NCI-H187 (cell line): ENCODE measurements around the gene DPPA4.
"Not testable (repeated sequence)": the region's sequence is repeated elsewhere in the genome, so short reads cannot be mapped to it uniquely, and the experiment has no call there.

ENCODE experiments used
- DNase-seq, 2 experiments: peaks; one replicate each; lab custom pipeline; 2025; lab: John Stamatoyannopoulos, UW

Gene DPPA4

GRCh38 chr3:109337393-109337792 is at the start of gene DPPA4:
DPPA4 (minus strand) TSS chr3:109337546; CDS start chr3:109337517, 29 bp downstream.
- no peak for DNase-seq

- no peak for DNase-seq
Observed at GRCh38 chr3:109385442-109386318, 48.3 kb upstream of the DPPA4 start.

GRCh38 chr3:109384164-109384563 is 46.8 kb upstream of the DPPA4 start:
- no peak for DNase-seq

- no peak for DNase-seq
Observed at GRCh38 chr3:109382588-109382987, 45.2 kb upstream of the DPPA4 start.

GRCh38 chr3:109375975-109376374 is 38.6 kb upstream of the DPPA4 start:
- no peak for DNase-seq

GRCh38 chr3:109374434-109374833 is 37.1 kb upstream of the DPPA4 start:
- not testable (repeated sequence) for DNase-seq

GRCh38 chr3:109373933-109374332 is 36.6 kb upstream of the DPPA4 start:
- DNase-seq, result no peak

GRCh38 chr3:109372639-109373038 is 35.3 kb upstream of the DPPA4 start:
- DNase-seq, result no peak

- DNase-seq, result no peak
Observed at GRCh38 chr3:109369510-109369909, 32.2 kb upstream of the DPPA4 start.

GRCh38 chr3:109364088-109364487 is 26.7 kb upstream of the DPPA4 start:
- no peak for DNase-seq

GRCh38 chr3:109363634-109364033 is 26.3 kb upstream of the DPPA4 start:
- no peak for DNase-seq

GRCh38 chr3:109362823-109363222 is 25.5 kb upstream of the DPPA4 start:
- no peak for DNase-seq

GRCh38 chr3:109358809-109359208 is 21.5 kb upstream of the DPPA4 start:
- not testable (repeated sequence) for DNase-seq

GRCh38 chr3:109356442-109357155 is 19.3 kb upstream of the DPPA4 start:
- DNase-seq, result no peak

- no peak for DNase-seq
Observed at GRCh38 chr3:109355625-109356441, 18.5 kb upstream of the DPPA4 start.

GRCh38 chr3:109353057-109353456 is 15.7 kb upstream of the DPPA4 start:
- DNase-seq, result no peak

- DNase-seq, result no peak
Observed at GRCh38 chr3:109351231-109351630, 13.9 kb upstream of the DPPA4 start.

- no peak for DNase-seq
Observed at GRCh38 chr3:109346770-109347295, 9.5 kb upstream of the DPPA4 start.

GRCh38 chr3:109346099-109346498 is 8.8 kb upstream of the DPPA4 start:
- no peak for DNase-seq

- DNase-seq, result no peak
Observed at GRCh38 chr3:109339714-109340648, 2.6 kb upstream of the DPPA4 start.

- no peak for DNase-seq
Observed at GRCh38 chr3:109339197-109339596, 1.9 kb upstream of the DPPA4 start.
